Panc1 (cell line): ENCODE measurements around the gene LIMCH1.

Source experiments
- CTCF ChIP-seq: fragments of 450-650 bp; IDR thresholded peaks from 2 replicates; pipeline ENCODE4 v1.5.1; 2017; ENCODE audit warnings: mild to moderate bottlenecking
- POLR2AphosphoS5 ChIP-seq: IDR thresholded peaks from 2 replicates; pipeline ENCODE4 v1.6.1; 2012; ENCODE audit warnings: mild to moderate bottlenecking, low read depth, low read length, moderate library complexity
- SIN3A ChIP-seq: IDR thresholded peaks from 2 replicates; pipeline ENCODE4 v1.6.1; 2012; ENCODE audit warnings: low read depth, mild to moderate bottlenecking, low read length, moderate library complexity, borderline replicate concordance; ENCODE audit not compliant: insufficient read depth
- TCF7L2 ChIP-seq: IDR thresholded peaks from 2 replicates; pipeline ENCODE4 v1.6.1; 2011; ENCODE audit warnings: mild to moderate bottlenecking, low read depth, low read length, inconsistent platforms

DNA sequence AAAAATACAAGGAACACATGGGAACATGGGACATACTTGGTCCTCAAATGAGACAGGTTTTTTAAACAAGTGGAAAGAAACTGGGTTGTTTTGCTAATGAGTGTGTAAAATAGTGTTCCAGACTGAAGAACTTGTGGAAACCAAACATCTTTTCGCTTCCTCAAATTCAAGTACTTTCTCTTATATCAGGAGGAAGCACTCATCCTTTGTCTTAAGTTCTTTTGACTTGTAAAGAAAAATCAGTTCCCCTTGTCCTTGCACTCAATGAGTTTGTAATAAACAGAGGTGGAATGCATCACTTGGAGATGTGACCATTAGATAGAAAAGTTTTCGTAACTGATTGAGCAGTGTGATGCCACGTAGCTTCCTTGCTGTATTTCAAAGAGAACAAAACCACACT lies 109.4 kb downstream of the LIMCH1 start:
- TF ChIP-seq CTCF (no peak), TCF7L2 (no peak), POLR2AphosphoS5 (no peak), SIN3A (no peak)
